ENCODE results near the gene LRRC27. TPM values are rescaled to one million over a fixed set of nuclear protein-coding genes. Genes with fewer than 3 reads are reported as not detected.

LRRC27 gene
- total RNA-seq, 6 experiments from 2014 or later = 2.2 to 5.4 (median 3.2) TPM

DNA sequence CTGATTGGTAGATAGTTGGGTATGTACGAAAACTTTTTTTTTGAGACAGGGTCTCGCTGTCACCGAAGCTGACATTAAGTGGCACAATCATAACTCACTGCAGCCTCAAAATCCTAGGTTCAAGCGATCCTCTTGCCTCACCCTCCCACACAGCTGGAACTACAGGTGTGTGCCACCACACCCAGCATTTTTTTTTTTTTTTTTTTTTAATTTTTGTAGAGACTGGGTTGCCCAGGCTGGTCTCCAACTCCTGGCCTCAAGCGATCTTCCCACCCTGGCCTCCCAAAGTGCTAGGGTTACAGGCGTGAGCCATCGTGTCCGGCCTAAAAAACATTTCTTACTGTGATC is 1.5 kb upstream of the LRRC27 start:
- intact Hi-C loops (cut with DNase I) = loop anchor here in 1 of 2 donors (10.0 kb wide), 1 partner anchor 64 kb away; the partner anchor contains the start of gene PWWP2B
- no peaks in the 10 kb centered on the region for H3K9me3 ChIP-seq
- no peaks in the 10 kb centered on the region for H3K27me3 ChIP-seq
- peaks cover 0 to 9% (median 0%) of the 10 kb centered on the region in 4 donors for H3K4me1 ChIP-seq
- no peak for ATAC-seq
- TF ChIP-seq, protein P1, sequence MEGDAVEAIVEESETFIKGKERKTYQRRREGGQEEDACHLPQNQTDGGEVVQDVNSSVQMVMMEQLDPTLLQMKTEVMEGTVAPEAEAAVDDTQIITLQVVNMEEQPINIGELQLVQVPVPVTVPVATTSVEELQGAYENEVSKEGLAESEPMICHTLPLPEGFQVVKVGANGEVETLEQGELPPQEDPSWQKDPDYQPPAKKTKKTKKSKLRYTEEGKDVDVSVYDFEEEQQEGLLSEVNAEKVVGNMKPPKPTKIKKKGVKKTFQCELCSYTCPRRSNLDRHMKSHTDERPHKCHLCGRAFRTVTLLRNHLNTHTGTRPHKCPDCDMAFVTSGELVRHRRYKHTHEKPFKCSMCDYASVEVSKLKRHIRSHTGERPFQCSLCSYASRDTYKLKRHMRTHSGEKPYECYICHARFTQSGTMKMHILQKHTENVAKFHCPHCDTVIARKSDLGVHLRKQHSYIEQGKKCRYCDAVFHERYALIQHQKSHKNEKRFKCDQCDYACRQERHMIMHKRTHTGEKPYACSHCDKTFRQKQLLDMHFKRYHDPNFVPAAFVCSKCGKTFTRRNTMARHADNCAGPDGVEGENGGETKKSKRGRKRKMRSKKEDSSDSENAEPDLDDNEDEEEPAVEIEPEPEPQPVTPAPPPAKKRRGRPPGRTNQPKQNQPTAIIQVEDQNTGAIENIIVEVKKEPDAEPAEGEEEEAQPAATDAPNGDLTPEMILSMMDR (IDR thresholded peaks at IDR 0.05) = no peak
- TF ChIP-seq POLR2A (IDR thresholded peaks at IDR 0.05) = no peak
- peak overlapping the region in 2 of 3 donors; percentile 72 to 94 for H3K4me3 ChIP-seq
- H3K27ac ChIP-seq = peak overlapping the region in 2 of 3 donors; percentile 20 to 34
- 70% methylated on average over 8 of the region's 8 CpGs for WGBS (ENCODE audit: insufficient coverage, low coverage, low lambda C conversion rate, missing lambda C conversion rate)
- H3K36me3 ChIP-seq = no peaks in the 10 kb centered on the region
- DNase-seq = no peak

GRCh38 chr10:132332433-132332754 is 401 bp downstream of the LRRC27 start:
- Histone ChIP-seq H3K36me3 (no peaks in the 10 kb centered on the region), H3K4me3 (peak overlapping the region; percentile 72 to 94 (median 91)), H3K27me3 (no peaks in the 10 kb centered on the region), H3K4me1 (peaks cover 0 to 9% (median 0%) of the 10 kb centered on the region in 4 donors), H3K27ac (peak overlapping the region in 2 of 3 donors; percentile 38 to 83), H3K9me3 (no peaks in the 10 kb centered on the region)
- ATAC-seq (peak in 3 of 4 donors; percentile 4 to 25 (median 6)), DNase-seq (no peak)
- intact Hi-C loops (cut with DNase I) = loop anchor here in 1 of 2 donors (10.0 kb wide), 1 partner anchor 62 kb away; the partner anchor contains the start of gene PWWP2B
- no peak for TF ChIP-seq POLR2A (IDR thresholded peaks at IDR 0.05)
- TF ChIP-seq, protein P1 (IDR thresholded peaks at IDR 0.05) = no peak
- WGBS (ENCODE audit: insufficient coverage, low coverage, low lambda C conversion rate, missing lambda C conversion rate) = 9% methylated on average over 8 of the region's 16 CpGs

DNA sequence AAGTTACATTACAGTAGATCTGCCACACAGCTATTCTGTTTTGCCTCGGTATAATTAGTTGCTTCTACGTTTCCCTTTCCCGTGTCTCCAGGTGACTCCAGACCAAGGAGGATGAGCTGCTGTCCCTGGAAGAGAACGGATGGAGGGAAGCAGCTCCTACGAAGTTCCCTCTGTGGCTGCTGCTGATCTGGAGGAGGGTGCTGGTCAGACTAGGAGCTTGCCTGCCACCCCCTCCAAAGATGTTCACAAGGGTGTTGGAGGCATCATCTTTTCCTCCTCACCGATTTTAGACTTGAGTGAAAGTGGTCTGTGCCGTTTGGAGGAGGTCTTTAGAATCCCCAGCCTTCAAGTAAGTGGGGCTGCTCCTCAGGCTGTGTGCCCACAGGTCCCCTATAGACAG is 1.4 kb downstream of the LRRC27 start:
- DNase-seq = no peak
- Histone ChIP-seq H3K4me3 (no peak overlapping the region), H3K4me1 (peaks cover 0 to 9% (median 0%) of the 10 kb centered on the region in 4 donors), H3K27ac (no peak overlapping the region), H3K27me3 (no peaks in the 10 kb centered on the region), H3K9me3 (no peaks in the 10 kb centered on the region), H3K36me3 (no peaks in the 10 kb centered on the region)
- no peak for ATAC-seq
- WGBS (ENCODE audit: insufficient coverage, low coverage, low lambda C conversion rate, missing lambda C conversion rate) = 86% methylated on average over 7 of the region's 7 CpGs
- intact Hi-C loops (cut with DNase I) = loop anchor here in 1 of 2 donors (10.0 kb wide), 1 partner anchor 61 kb away; the partner anchor contains the start of gene PWWP2B
- TF ChIP-seq, protein P1 (IDR thresholded peaks at IDR 0.05) = no peak
- no peak for TF ChIP-seq POLR2A (IDR thresholded peaks at IDR 0.05)

DNA sequence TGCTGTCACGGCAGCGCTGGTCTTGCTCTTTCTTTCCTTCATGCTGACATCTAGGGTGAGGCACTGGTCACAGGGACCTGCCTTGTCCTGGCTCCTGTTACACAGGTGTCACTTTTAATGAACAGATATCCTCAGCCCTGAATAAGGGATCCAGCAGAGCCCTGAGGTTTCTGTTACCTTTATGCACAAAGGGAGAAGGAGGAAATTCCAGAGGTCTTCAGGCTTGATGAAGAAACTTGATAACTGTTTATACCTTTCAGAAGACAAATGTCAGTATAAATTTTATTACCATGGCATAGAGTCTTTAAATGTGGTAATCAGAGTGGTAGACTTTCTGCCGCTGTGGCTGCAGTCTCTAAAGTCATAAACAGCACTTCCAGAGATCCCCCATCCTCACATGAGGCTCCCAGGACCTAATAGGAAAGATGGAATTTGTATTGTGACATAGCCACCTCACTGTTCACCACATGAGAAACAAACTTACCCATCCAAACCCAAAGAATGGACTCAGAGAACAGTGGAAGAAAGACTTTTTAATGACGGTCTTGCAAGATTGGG is 2.7 kb downstream of the LRRC27 start:
- WGBS (ENCODE audit: insufficient coverage, low coverage, low lambda C conversion rate, missing lambda C conversion rate) = 87% methylated on average over 3 of the region's 4 CpGs
- Histone ChIP-seq H3K27me3 (no peaks in the 10 kb centered on the region), H3K4me1 (peaks cover 0 to 9% (median 0%) of the 10 kb centered on the region in 4 donors), H3K4me3 (no peak overlapping the region), H3K36me3 (no peaks in the 10 kb centered on the region), H3K9me3 (no peaks in the 10 kb centered on the region), H3K27ac (no peak overlapping the region)
- no peak for ATAC-seq
- no peak for TF ChIP-seq POLR2A (IDR thresholded peaks at IDR 0.05)
- TF ChIP-seq, protein P1 (IDR thresholded peaks at IDR 0.05) = no peak
- intact Hi-C loops (cut with DNase I) = loop anchor here in 1 of 2 donors (10.0 kb wide), 1 partner anchor 60 kb away; the partner anchor contains the start of gene PWWP2B
- DNase-seq = no peak
